Stimulated activated CD4-positive, alpha-beta T cell treated with anti-CD3 and anti-CD28 coated beads, Interleukin-1b, Interleukin-23, amount 100 ng/mL, for 48 hours (primary cell): ENCODE measurements around the gene PDGFA.

Experiments
- DNase-seq: peaks from one replicate; pipeline ENCODE4 v3.0.0-alpha.2; 2020

Gene PDGFA

GRCh38 chr7:485188-486081 is 34.2 kb downstream of the PDGFA start:
- DNase-seq = no peak

- DNase-seq = no peak
These were observed 35.1 kb downstream of the PDGFA start for GRCh38 chr7:484356-485101.

- DNase-seq = no peak
These were observed 35.8 kb downstream of the PDGFA start for GRCh38 chr7:483656-484355.

GRCh38 chr7:482521-483083 is 37.0 kb downstream of the PDGFA start:
- DNase-seq = no peak

- no peak for DNase-seq
These were observed 38.3 kb downstream of the PDGFA start for GRCh38 chr7:481219-481930.

GRCh38 chr7:480531-481218 is 39.0 kb downstream of the PDGFA start:
- no peak for DNase-seq

- no peak for DNase-seq
These were observed 39.6 kb downstream of the PDGFA start for GRCh38 chr7:479948-480499.

- DNase-seq = no peak
These were observed 40.3 kb downstream of the PDGFA start for GRCh38 chr7:479115-479947.

GRCh38 chr7:477626-478220 is 41.9 kb downstream of the PDGFA start:
- DNase-seq = no peak

GRCh38 chr7:476736-477360 is 42.8 kb downstream of the PDGFA start:
- no peak for DNase-seq

GRCh38 chr7:475951-476441 is 43.6 kb downstream of the PDGFA start:
- DNase-seq = no peak

- DNase-seq = no peak
These were observed 44.3 kb downstream of the PDGFA start for GRCh38 chr7:475425-475728.

GRCh38 chr7:474605-475424 is 44.8 kb downstream of the PDGFA start:
- DNase-seq = no peak

- no peak for DNase-seq
These were observed 45.6 kb downstream of the PDGFA start for GRCh38 chr7:473870-474604.

GRCh38 chr7:473211-473734 is 46.4 kb downstream of the PDGFA start:
- DNase-seq = no peak

- DNase-seq = no peak
These were observed 47.0 kb downstream of the PDGFA start for GRCh38 chr7:472640-472957.

- DNase-seq = no peak
These were observed 47.6 kb downstream of the PDGFA start for GRCh38 chr7:471866-472639.
